ENCODE measurements around the gene CRACR2B.

The CRACR2B gene

DNA sequence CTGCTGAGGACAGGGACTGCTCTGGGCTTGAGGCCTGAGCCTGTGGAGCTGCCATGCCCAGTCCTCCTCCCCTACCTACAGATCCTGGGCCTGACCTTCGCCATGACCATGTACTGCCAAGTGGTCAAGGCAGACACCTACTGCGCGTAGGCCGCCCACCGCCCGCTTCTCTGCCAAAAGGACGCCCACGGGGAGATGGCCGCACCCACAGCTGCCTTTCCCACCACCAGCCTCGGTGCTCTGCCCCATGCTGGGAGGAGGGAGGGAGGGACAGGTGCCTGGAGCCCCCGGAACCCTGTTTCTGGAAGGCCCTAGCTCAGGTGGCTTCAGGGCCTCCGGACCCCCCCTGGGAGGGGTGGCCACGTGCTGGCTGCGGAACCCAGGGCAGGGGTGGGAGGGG lies 38.8 kb downstream of the CRACR2B start:
- H3K9ac ChIP-seq (ENCODE audit: low read length in 5 of 5): no peak overlapping the region
- peaks cover 0 to 6% (median 4%) of the 10 kb centered on the region in 5 donors for H3K4me1 ChIP-seq (ENCODE audit: control insufficient read depth in 5 of 5, insufficient read depth in 5 of 5, low read length in 5 of 5)
- H3K27me3 ChIP-seq (ENCODE audit: control insufficient read depth in 5 of 5, insufficient read depth in 4 of 5, low read length in 5 of 5): no peaks in the 10 kb centered on the region
- H3K36me3 ChIP-seq (ENCODE audit: control insufficient read depth in 5 of 5, insufficient read depth in 5 of 5, low read length in 5 of 5): peaks cover 0 to 78% (median 58%) of the 10 kb centered on the region in 5 donors
- H3K9me3 ChIP-seq (ENCODE audit: control insufficient read depth in 5 of 5, low read length in 5 of 5): no peaks in the 10 kb centered on the region
- no peak overlapping the region for H3K4me3 ChIP-seq (ENCODE audit: low read depth in 1 of 5, low read length in 5 of 5)
- no peak overlapping the region for H3K27ac ChIP-seq (ENCODE audit: low read depth, low read length)

DNA sequence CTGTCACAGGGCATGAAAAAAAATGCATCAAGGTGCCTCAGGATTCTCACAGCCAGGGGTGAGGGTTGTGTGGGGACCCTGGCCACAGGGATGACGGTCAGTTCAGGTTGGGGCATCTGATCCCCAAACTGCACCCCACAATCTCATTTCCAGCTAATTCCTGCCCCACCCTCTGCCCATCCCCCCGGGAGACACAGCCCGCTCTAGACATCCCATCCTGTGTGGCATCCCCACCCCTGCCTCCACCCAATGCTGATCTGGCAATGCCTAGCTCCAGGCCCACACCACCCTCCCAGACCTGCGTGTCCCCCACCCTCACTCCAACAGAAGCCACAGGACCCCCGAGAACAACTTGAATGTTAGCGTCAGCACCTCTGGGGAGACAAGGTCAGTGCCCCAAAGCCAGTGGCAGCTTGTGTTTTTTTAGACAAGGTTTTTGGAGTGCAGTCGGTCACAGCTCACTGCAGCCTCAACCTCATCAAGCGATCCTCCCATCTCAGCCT lies 40.2 kb downstream of the CRACR2B start:
- H3K27ac ChIP-seq (ENCODE audit: low read depth, low read length): no peak overlapping the region
- no peak overlapping the region for H3K9ac ChIP-seq (ENCODE audit: low read length in 5 of 5)
- H3K4me1 ChIP-seq (ENCODE audit: control insufficient read depth in 5 of 5, insufficient read depth in 5 of 5, low read length in 5 of 5): no peaks in the 10 kb centered on the region
- peaks cover 0 to 68% (median 51%) of the 10 kb centered on the region in 5 donors for H3K36me3 ChIP-seq (ENCODE audit: control insufficient read depth in 5 of 5, insufficient read depth in 5 of 5, low read length in 5 of 5)
- no peak overlapping the region for H3K4me3 ChIP-seq (ENCODE audit: low read depth in 1 of 5, low read length in 5 of 5)
- H3K9me3 ChIP-seq (ENCODE audit: control insufficient read depth in 5 of 5, low read length in 5 of 5): no peaks in the 10 kb centered on the region
- no peaks in the 10 kb centered on the region for H3K27me3 ChIP-seq (ENCODE audit: control insufficient read depth in 5 of 5, insufficient read depth in 4 of 5, low read length in 5 of 5)

DNA sequence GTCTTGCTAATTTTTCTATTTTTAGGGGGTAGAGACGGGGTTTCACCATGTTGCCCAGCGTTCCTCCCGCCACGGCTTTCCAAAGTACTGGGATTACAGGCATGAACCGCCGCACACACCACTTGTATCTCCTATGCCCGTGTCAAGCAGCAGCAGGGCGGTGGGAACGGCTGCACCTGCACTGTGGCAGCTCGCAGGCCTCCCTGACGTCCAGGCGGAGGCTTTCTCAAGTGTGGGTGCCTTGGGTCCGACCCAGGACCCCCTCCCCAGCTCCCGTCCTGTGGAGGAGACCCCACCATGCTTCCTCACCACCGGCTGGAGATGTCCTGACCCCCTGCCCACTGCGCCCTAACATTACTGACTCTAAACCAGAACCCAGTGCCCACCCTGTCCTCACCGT lies 40.7 kb downstream of the CRACR2B start:
- Histone ChIP-seq H3K9me3 (ENCODE audit: control insufficient read depth in 5 of 5, low read length in 5 of 5) (no peaks in the 10 kb centered on the region), H3K27ac (ENCODE audit: low read depth, low read length) (no peak overlapping the region), H3K36me3 (ENCODE audit: control insufficient read depth in 5 of 5, insufficient read depth in 5 of 5, low read length in 5 of 5) (peaks cover 0 to 63% (median 47%) of the 10 kb centered on the region in 5 donors), H3K9ac (ENCODE audit: low read length in 5 of 5) (no peak overlapping the region), H3K27me3 (ENCODE audit: control insufficient read depth in 5 of 5, insufficient read depth in 4 of 5, low read length in 5 of 5) (no peaks in the 10 kb centered on the region), H3K4me3 (ENCODE audit: low read depth in 1 of 5, low read length in 5 of 5) (no peak overlapping the region), H3K4me1 (ENCODE audit: control insufficient read depth in 5 of 5, insufficient read depth in 5 of 5, low read length in 5 of 5) (no peaks in the 10 kb centered on the region)

DNA sequence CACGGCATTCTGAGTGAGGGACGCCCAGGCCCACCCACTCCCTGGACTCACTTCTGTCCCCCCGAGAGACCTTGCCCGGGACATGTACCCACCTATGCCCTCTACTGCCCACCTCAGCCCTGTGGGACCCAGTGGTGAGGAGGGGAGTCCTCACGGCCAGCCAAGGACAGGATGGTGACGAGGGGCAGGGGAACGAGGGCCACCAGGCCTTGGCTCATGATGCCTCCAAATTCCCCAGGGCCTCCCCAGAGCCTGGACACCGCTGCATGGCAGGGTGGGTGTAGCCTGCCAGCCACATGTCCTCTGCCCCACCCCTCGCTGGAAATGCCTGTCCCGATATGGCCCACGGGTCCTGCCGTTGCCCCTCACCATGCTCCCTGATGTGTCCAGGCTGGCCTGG lies 41.1 kb downstream of the CRACR2B start:
- no peak overlapping the region for H3K9ac ChIP-seq (ENCODE audit: low read length in 5 of 5)
- no peaks in the 10 kb centered on the region for H3K9me3 ChIP-seq (ENCODE audit: control insufficient read depth in 5 of 5, low read length in 5 of 5)
- no peaks in the 10 kb centered on the region for H3K4me1 ChIP-seq (ENCODE audit: control insufficient read depth in 5 of 5, insufficient read depth in 5 of 5, low read length in 5 of 5)
- H3K27ac ChIP-seq (ENCODE audit: low read depth, low read length): no peak overlapping the region
- no peaks in the 10 kb centered on the region for H3K27me3 ChIP-seq (ENCODE audit: control insufficient read depth in 5 of 5, insufficient read depth in 4 of 5, low read length in 5 of 5)
- H3K4me3 ChIP-seq (ENCODE audit: low read depth in 1 of 5, low read length in 5 of 5): no peak overlapping the region
- H3K36me3 ChIP-seq (ENCODE audit: control insufficient read depth in 5 of 5, insufficient read depth in 5 of 5, low read length in 5 of 5): peaks cover 0 to 59% (median 43%) of the 10 kb centered on the region in 5 donors

DNA sequence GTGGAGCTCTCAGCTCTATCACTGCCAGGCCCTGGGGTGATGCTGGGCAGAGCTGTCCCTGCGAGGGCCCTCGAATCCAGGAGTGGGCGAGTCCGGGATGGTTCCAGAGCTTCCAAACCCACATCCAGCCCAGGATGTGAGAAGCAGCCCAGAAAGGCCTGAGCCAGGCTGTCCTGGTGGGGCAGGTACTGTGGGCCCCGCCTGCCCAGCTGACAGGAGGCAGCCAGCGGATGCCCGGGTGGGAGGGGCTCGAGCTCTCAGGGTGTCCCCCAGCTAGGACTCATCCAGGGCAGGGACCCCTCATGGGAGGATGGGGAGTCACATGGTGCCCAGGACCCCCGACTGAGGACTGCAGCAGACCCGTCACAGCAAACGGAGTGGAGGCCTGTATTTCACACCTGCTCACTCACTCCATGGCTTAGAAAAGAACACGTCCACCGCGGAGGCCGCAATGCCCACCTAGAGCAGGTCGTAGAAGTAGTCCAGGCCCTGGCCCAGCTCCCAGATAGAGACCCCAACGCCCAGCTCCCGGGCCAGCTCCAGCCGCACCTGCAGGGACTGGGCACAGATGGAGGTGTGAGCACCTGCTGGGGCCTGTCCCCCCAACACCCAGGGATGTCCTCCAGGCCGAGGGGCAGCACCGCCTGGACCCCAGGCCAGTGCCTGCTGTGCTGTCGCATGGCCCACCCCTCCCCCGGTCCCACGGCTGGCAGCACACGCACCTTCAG lies 41.8 kb downstream of the CRACR2B start:
- Histone ChIP-seq H3K36me3 (ENCODE audit: control insufficient read depth in 5 of 5, insufficient read depth in 5 of 5, low read length in 5 of 5) (peaks cover 0 to 56% (median 38%) of the 10 kb centered on the region in 5 donors), H3K4me3 (ENCODE audit: low read depth in 1 of 5, low read length in 5 of 5) (no peak overlapping the region), H3K27me3 (ENCODE audit: control insufficient read depth in 5 of 5, insufficient read depth in 4 of 5, low read length in 5 of 5) (no peaks in the 10 kb centered on the region), H3K27ac (ENCODE audit: low read depth, low read length) (no peak overlapping the region), H3K9me3 (ENCODE audit: control insufficient read depth in 5 of 5, low read length in 5 of 5) (no peaks in the 10 kb centered on the region), H3K4me1 (ENCODE audit: control insufficient read depth in 5 of 5, insufficient read depth in 5 of 5, low read length in 5 of 5) (peaks cover 0 to 1% (median 0%) of the 10 kb centered on the region in 5 donors), H3K9ac (ENCODE audit: low read length in 5 of 5) (no peak overlapping the region)

DNA sequence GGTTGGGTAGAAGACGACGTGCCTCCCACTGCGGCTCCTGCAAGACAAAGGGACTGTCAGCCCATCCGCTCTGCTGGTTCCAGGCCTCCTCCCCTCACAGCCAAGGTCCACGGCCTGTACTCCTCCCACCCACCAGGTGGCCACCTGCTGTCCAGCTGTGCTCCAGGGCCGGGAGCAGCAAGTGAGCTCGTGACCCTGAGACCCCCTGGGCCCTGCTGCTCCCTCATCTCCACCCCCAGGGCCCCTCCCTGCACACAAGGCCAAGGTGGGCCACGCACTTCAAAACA lies 42.4 kb downstream of the CRACR2B start:
- Histone ChIP-seq H3K9ac (ENCODE audit: low read length in 5 of 5) (no peak overlapping the region), H3K4me3 (ENCODE audit: low read depth in 1 of 5, low read length in 5 of 5) (no peak overlapping the region), H3K27me3 (ENCODE audit: control insufficient read depth in 5 of 5, insufficient read depth in 4 of 5, low read length in 5 of 5) (no peaks in the 10 kb centered on the region), H3K4me1 (ENCODE audit: control insufficient read depth in 5 of 5, insufficient read depth in 5 of 5, low read length in 5 of 5) (peaks cover 0 to 1% (median 0%) of the 10 kb centered on the region in 5 donors), H3K36me3 (ENCODE audit: control insufficient read depth in 5 of 5, insufficient read depth in 5 of 5, low read length in 5 of 5) (peaks cover 0 to 55% (median 36%) of the 10 kb centered on the region in 5 donors), H3K9me3 (ENCODE audit: control insufficient read depth in 5 of 5, low read length in 5 of 5) (no peaks in the 10 kb centered on the region), H3K27ac (ENCODE audit: low read depth, low read length) (no peak overlapping the region)

DNA sequence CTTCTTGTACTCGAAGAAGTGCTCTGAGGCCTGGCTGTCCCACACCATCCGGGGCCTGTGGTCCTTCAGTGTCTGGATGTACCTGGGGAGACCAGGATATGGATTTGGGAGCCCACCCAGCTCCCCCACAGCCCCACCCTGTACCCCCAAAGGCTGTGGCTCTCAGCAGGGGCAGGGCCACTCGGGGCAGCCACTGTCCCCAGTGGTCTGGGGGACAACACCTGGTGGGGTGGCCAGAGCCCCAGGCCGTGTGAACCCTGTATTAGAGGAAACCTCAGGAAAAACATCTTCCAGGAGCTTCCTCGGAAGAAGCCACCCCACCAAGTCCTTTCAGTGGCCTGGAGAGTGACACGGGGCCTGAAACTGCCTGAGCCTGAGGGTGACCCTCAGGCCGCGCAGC lies 42.7 kb downstream of the CRACR2B start:
- H3K27me3 ChIP-seq (ENCODE audit: control insufficient read depth in 5 of 5, insufficient read depth in 4 of 5, low read length in 5 of 5): no peaks in the 10 kb centered on the region
- peaks cover 0 to 1% (median 0%) of the 10 kb centered on the region in 5 donors for H3K4me1 ChIP-seq (ENCODE audit: control insufficient read depth in 5 of 5, insufficient read depth in 5 of 5, low read length in 5 of 5)
- no peak overlapping the region for H3K4me3 ChIP-seq (ENCODE audit: low read depth in 1 of 5, low read length in 5 of 5)
- no peaks in the 10 kb centered on the region for H3K9me3 ChIP-seq (ENCODE audit: control insufficient read depth in 5 of 5, low read length in 5 of 5)
- no peak overlapping the region for H3K9ac ChIP-seq (ENCODE audit: low read length in 5 of 5)
- no peak overlapping the region for H3K27ac ChIP-seq (ENCODE audit: low read depth, low read length)
- H3K36me3 ChIP-seq (ENCODE audit: control insufficient read depth in 5 of 5, insufficient read depth in 5 of 5, low read length in 5 of 5): peaks cover 0 to 55% (median 32%) of the 10 kb centered on the region in 5 donors

DNA sequence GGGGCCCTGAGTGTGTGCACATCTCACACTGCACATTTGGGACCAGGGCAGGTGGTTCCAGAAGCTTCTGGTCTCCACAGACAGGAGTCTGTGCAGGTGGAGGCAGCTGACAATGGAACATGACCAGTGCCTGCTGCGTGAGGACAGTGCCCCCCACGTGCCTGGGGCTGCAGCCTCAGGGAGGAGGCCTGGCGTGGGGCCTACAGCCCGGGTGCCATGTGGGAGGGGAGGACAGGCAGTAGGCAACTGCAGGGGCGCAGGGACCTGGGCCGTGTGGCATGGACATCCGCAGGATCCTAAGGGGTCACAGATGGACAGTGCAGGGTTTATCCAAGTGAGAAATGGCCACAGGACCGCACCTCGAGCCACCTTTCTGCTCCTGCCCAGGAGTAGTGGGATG lies 43.8 kb downstream of the CRACR2B start:
- Histone ChIP-seq H3K9ac (ENCODE audit: low read length in 5 of 5) (no peak overlapping the region), H3K27ac (ENCODE audit: low read depth, low read length) (no peak overlapping the region), H3K27me3 (ENCODE audit: control insufficient read depth in 5 of 5, insufficient read depth in 4 of 5, low read length in 5 of 5) (no peaks in the 10 kb centered on the region), H3K36me3 (ENCODE audit: control insufficient read depth in 5 of 5, insufficient read depth in 5 of 5, low read length in 5 of 5) (peaks cover 0 to 50% (median 24%) of the 10 kb centered on the region in 5 donors), H3K4me1 (ENCODE audit: control insufficient read depth in 5 of 5, insufficient read depth in 5 of 5, low read length in 5 of 5) (peaks cover 0 to 2% (median 0%) of the 10 kb centered on the region in 5 donors), H3K4me3 (ENCODE audit: low read depth in 1 of 5, low read length in 5 of 5) (no peak overlapping the region), H3K9me3 (ENCODE audit: control insufficient read depth in 5 of 5, low read length in 5 of 5) (no peaks in the 10 kb centered on the region)

DNA sequence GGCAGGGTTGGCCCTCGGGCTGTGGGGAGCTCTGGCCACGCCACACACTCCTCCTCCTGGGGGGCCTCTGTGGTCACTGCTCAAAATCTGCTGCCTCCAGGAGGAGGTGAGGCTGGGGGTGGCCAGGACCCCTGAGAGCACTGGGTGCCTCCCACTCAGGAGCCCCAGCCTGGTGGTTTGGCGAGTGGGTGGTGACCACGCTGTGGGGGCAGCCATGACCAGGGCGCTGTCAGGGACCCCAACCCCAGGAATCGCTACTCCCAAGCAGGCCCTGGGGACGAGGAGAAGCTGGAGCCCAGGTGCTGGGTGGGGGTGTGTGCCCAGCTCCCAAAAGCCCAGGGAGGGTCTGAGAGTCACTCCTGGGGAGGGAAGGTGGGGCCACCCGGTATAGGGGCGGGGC lies 45.1 kb downstream of the CRACR2B start:
- H3K27me3 ChIP-seq (ENCODE audit: control insufficient read depth in 5 of 5, insufficient read depth in 4 of 5, low read length in 5 of 5): no peaks in the 10 kb centered on the region
- H3K4me1 ChIP-seq (ENCODE audit: control insufficient read depth in 5 of 5, insufficient read depth in 5 of 5, low read length in 5 of 5): peaks cover 0 to 6% (median 1%) of the 10 kb centered on the region in 5 donors
- H3K9ac ChIP-seq (ENCODE audit: low read length in 5 of 5): no peak overlapping the region
- peaks cover 0 to 45% (median 22%) of the 10 kb centered on the region in 5 donors for H3K36me3 ChIP-seq (ENCODE audit: control insufficient read depth in 5 of 5, insufficient read depth in 5 of 5, low read length in 5 of 5)
- no peak overlapping the region for H3K27ac ChIP-seq (ENCODE audit: low read depth, low read length)
- no peaks in the 10 kb centered on the region for H3K9me3 ChIP-seq (ENCODE audit: control insufficient read depth in 5 of 5, low read length in 5 of 5)
- no peak overlapping the region for H3K4me3 ChIP-seq (ENCODE audit: low read depth in 1 of 5, low read length in 5 of 5)

DNA sequence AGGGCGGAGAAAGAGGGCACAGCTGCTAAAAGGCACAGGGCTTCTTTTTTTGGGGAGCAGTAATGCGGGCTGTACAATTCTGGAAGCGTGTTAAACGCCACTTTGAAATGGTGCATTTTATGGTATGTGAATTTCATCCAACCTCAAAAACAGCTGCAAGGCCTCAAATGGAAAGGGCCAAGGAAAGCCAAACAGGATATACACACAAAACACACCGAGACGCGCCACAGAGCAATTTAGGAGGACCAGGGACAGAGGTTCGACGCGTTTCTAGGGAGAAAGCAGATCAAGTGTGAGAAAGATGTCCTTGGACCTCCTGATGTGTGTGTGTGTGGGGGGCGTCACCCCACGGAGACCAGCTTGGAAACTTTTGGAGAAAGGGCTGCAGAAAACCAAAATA lies 46.0 kb downstream of the CRACR2B start:
- Histone ChIP-seq H3K27me3 (ENCODE audit: control insufficient read depth in 5 of 5, insufficient read depth in 4 of 5, low read length in 5 of 5) (no peaks in the 10 kb centered on the region), H3K27ac (ENCODE audit: low read depth, low read length) (no peak overlapping the region), H3K36me3 (ENCODE audit: control insufficient read depth in 5 of 5, insufficient read depth in 5 of 5, low read length in 5 of 5) (peaks cover 0 to 36% (median 18%) of the 10 kb centered on the region in 5 donors), H3K4me3 (ENCODE audit: low read depth in 1 of 5, low read length in 5 of 5) (no peak overlapping the region), H3K4me1 (ENCODE audit: control insufficient read depth in 5 of 5, insufficient read depth in 5 of 5, low read length in 5 of 5) (peaks cover 0 to 6% (median 1%) of the 10 kb centered on the region in 5 donors), H3K9ac (ENCODE audit: low read length in 5 of 5) (no peak overlapping the region), H3K9me3 (ENCODE audit: control insufficient read depth in 5 of 5, low read length in 5 of 5) (no peaks in the 10 kb centered on the region)
